ENCODE data around the gene CDH22. TPM values are rescaled to one million over a fixed set of nuclear protein-coding genes. Genes with fewer than 3 reads are reported as not detected.

The CDH22 gene, protein sequence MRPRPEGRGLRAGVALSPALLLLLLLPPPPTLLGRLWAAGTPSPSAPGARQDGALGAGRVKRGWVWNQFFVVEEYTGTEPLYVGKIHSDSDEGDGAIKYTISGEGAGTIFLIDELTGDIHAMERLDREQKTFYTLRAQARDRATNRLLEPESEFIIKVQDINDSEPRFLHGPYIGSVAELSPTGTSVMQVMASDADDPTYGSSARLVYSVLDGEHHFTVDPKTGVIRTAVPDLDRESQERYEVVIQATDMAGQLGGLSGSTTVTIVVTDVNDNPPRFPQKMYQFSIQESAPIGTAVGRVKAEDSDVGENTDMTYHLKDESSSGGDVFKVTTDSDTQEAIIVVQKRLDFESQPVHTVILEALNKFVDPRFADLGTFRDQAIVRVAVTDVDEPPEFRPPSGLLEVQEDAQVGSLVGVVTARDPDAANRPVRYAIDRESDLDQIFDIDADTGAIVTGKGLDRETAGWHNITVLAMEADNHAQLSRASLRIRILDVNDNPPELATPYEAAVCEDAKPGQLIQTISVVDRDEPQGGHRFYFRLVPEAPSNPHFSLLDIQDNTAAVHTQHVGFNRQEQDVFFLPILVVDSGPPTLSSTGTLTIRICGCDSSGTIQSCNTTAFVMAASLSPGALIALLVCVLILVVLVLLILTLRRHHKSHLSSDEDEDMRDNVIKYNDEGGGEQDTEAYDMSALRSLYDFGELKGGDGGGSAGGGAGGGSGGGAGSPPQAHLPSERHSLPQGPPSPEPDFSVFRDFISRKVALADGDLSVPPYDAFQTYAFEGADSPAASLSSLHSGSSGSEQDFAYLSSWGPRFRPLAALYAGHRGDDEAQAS
- total RNA-seq, result 0.93 TPM

DNA sequence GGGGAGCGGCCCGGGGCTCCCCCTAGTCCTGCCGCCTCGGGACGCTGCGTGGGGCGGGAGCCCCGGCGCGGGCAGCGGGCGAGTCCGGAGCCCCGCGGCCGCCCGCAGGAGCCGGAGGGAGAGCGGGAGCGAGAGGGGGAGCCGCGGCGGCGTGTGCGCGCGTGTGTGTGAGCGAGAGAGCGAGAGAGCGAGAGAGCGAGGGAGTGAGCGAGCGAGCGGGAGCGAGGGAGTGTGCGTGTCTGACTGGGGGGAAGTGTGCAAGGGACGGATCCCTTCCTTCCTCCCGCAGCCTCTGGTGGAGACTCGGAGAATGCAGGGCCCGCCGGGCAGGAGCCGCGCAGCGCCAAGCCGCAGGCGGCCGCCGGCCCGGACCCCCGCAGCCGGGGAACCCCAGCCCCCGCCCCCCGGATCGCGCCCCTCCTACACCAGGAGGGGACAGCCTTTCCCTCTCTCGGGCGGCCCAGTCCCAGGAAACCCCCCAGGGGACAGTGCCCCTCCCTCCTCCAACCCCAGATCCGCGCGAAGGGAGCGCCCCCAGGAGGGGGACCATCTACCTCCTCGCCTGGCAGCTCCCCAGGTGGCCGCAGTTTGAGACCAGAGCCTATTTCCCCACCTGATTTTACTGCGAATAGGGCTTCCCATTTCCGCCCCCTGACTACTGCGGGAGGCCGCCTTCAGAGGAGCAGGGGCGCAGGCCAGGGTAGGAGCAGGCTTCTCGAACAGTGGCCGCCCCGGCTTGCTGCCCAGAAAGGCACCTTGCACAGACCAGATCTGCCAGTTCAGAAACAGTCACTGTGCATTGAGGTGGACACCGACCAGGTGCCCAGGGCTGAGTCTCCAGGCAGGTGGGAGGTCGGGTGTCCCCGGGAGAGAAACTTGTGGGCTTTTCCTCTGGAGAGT is at the start of gene CDH22:
Gene CDH22, minus strand, starts transcription at position 241 of the 900 bp plus-strand sequence. CDS start 57,204 bp downstream, outside the sequence.

Other genes with a start within 250 kb of the CDH22 start
- gene NCOA5, start 218.5 kb downstream of the CDH22 start, total RNA-seq, result 51.7 TPM
- 3.1 TPM for gene CD40, start 190.2 kb downstream of the CDH22 start, total RNA-seq
- 55.7 TPM for gene ELMO2, start 98.1 kb upstream of the CDH22 start, total RNA-seq
- gene ZNF334, start 205.1 kb upstream of the CDH22 start, total RNA-seq, result 34.7 TPM
- not detected for gene OCSTAMP, start 242.2 kb upstream of the CDH22 start, total RNA-seq